Neural cell (in vitro differentiated cells): Measurements from ENCODE around the gene PCDHA1.

Source experiments
- EP300 ChIP-seq: fragments of 450-650 bp; conservative IDR thresholded peaks from 2 replicates; pipeline ENCODE4 v1.6.1; 2014; ENCODE audit warnings: antibody characterized with exemption, mild to moderate bottlenecking, moderate library complexity; ENCODE audit not compliant: poor library complexity, severe bottlenecking
- EZH2 ChIP-seq: fragments of 200-600, 300-800 bp; shearing (Covaris generic), sonication (generic); IDR thresholded peaks from 2 replicates; pipeline ENCODE4 v1.6.1; 2014; ENCODE audit warnings: antibody characterized with exemption, low read length, borderline replicate concordance, mild to moderate bottlenecking; ENCODE audit not compliant: insufficient read depth, poor library complexity, severe bottlenecking
- POLR2AphosphoS5 ChIP-seq: IDR thresholded peaks from 2 replicates; pipeline ENCODE4 v1.6.1; 2012
- RAD21 ChIP-seq: fragments of 450-650 bp; conservative IDR thresholded peaks from 2 replicates; pipeline ENCODE4 v1.6.1; 2014; ENCODE audit warnings: antibody characterized with exemption, mild to moderate bottlenecking, moderate library complexity
- SMC3 ChIP-seq: fragments of 450-650 bp; conservative IDR thresholded peaks from 2 replicates; pipeline ENCODE4 v1.6.1; 2014; ENCODE audit warnings: antibody characterized with exemption, mild to moderate bottlenecking, moderate library complexity; ENCODE audit not compliant: poor library complexity
- TAF1 ChIP-seq: IDR thresholded peaks from 2 replicates; pipeline ENCODE4 v1.6.1; 2012; ENCODE audit warnings: low read depth
- TF ChIP-seq, protein P1 (sequence below): fragments of 450-650 bp; IDR thresholded peaks from 2 replicates; pipeline ENCODE4 v1.5.1; 2014; ENCODE audit warnings: antibody characterized with exemption, mild to moderate bottlenecking, moderate library complexity; ENCODE audit not compliant: poor library complexity, severe bottlenecking
- TF ChIP-seq, protein P2 (sequence below): IDR thresholded peaks from 2 replicates; pipeline ENCODE4 v1.6.1; 2012; ENCODE audit warnings: borderline replicate concordance

DNA sequence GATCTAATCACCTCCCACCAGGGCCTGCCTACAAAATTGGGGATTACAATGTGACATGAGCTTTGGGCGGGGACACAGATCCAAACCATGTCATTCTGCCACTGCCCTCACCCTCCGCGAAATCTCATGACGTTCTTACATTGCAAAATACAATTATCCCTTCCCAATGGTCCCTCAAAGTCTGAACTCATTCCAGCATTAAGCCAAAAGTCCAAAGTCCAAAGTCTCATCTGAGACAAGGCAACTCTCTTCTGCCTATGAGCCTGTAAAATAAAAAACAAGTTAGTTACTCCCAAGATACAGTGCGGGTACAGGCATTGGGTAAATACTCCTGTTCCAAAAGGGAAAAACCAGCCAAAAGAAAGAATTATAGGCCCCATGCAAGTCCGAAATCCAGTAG lies 165.7 kb downstream of the PCDHA1 start:
- no peak for TF ChIP-seq RAD21
- TF ChIP-seq, protein P1, sequence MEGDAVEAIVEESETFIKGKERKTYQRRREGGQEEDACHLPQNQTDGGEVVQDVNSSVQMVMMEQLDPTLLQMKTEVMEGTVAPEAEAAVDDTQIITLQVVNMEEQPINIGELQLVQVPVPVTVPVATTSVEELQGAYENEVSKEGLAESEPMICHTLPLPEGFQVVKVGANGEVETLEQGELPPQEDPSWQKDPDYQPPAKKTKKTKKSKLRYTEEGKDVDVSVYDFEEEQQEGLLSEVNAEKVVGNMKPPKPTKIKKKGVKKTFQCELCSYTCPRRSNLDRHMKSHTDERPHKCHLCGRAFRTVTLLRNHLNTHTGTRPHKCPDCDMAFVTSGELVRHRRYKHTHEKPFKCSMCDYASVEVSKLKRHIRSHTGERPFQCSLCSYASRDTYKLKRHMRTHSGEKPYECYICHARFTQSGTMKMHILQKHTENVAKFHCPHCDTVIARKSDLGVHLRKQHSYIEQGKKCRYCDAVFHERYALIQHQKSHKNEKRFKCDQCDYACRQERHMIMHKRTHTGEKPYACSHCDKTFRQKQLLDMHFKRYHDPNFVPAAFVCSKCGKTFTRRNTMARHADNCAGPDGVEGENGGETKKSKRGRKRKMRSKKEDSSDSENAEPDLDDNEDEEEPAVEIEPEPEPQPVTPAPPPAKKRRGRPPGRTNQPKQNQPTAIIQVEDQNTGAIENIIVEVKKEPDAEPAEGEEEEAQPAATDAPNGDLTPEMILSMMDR: no peak
- no peak for TF ChIP-seq POLR2AphosphoS5
- TF ChIP-seq, protein P2, sequence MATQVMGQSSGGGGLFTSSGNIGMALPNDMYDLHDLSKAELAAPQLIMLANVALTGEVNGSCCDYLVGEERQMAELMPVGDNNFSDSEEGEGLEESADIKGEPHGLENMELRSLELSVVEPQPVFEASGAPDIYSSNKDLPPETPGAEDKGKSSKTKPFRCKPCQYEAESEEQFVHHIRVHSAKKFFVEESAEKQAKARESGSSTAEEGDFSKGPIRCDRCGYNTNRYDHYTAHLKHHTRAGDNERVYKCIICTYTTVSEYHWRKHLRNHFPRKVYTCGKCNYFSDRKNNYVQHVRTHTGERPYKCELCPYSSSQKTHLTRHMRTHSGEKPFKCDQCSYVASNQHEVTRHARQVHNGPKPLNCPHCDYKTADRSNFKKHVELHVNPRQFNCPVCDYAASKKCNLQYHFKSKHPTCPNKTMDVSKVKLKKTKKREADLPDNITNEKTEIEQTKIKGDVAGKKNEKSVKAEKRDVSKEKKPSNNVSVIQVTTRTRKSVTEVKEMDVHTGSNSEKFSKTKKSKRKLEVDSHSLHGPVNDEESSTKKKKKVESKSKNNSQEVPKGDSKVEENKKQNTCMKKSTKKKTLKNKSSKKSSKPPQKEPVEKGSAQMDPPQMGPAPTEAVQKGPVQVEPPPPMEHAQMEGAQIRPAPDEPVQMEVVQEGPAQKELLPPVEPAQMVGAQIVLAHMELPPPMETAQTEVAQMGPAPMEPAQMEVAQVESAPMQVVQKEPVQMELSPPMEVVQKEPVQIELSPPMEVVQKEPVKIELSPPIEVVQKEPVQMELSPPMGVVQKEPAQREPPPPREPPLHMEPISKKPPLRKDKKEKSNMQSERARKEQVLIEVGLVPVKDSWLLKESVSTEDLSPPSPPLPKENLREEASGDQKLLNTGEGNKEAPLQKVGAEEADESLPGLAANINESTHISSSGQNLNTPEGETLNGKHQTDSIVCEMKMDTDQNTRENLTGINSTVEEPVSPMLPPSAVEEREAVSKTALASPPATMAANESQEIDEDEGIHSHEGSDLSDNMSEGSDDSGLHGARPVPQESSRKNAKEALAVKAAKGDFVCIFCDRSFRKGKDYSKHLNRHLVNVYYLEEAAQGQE: no peak
- no peak for TF ChIP-seq EZH2
- no peak for TF ChIP-seq SMC3
- no peak for TF ChIP-seq TAF1
- no peak for TF ChIP-seq EP300
